ENCODE measurements around the gene ST14.

- TF ChIP-seq, protein P1, sequence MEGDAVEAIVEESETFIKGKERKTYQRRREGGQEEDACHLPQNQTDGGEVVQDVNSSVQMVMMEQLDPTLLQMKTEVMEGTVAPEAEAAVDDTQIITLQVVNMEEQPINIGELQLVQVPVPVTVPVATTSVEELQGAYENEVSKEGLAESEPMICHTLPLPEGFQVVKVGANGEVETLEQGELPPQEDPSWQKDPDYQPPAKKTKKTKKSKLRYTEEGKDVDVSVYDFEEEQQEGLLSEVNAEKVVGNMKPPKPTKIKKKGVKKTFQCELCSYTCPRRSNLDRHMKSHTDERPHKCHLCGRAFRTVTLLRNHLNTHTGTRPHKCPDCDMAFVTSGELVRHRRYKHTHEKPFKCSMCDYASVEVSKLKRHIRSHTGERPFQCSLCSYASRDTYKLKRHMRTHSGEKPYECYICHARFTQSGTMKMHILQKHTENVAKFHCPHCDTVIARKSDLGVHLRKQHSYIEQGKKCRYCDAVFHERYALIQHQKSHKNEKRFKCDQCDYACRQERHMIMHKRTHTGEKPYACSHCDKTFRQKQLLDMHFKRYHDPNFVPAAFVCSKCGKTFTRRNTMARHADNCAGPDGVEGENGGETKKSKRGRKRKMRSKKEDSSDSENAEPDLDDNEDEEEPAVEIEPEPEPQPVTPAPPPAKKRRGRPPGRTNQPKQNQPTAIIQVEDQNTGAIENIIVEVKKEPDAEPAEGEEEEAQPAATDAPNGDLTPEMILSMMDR (IDR thresholded peaks at IDR 0.05), result no peak
- TF ChIP-seq POLR2A (IDR thresholded peaks at IDR 0.05), result no peak
These were observed 30.8 kb downstream of the ST14 start for GRCh38 chr11:130190371-130190881.
